GM19438 (cell line): Measurements from ENCODE around the gene GAA.

Source experiments
- ATAC-seq: cut with Tn5 transposase; IDR thresholded peaks from one replicate; pipeline ENCODE4 v1.9.1; 2021; ENCODE audit warnings: low read depth; ENCODE audit not compliant: unreplicated experiment

The GAA gene

DNA sequence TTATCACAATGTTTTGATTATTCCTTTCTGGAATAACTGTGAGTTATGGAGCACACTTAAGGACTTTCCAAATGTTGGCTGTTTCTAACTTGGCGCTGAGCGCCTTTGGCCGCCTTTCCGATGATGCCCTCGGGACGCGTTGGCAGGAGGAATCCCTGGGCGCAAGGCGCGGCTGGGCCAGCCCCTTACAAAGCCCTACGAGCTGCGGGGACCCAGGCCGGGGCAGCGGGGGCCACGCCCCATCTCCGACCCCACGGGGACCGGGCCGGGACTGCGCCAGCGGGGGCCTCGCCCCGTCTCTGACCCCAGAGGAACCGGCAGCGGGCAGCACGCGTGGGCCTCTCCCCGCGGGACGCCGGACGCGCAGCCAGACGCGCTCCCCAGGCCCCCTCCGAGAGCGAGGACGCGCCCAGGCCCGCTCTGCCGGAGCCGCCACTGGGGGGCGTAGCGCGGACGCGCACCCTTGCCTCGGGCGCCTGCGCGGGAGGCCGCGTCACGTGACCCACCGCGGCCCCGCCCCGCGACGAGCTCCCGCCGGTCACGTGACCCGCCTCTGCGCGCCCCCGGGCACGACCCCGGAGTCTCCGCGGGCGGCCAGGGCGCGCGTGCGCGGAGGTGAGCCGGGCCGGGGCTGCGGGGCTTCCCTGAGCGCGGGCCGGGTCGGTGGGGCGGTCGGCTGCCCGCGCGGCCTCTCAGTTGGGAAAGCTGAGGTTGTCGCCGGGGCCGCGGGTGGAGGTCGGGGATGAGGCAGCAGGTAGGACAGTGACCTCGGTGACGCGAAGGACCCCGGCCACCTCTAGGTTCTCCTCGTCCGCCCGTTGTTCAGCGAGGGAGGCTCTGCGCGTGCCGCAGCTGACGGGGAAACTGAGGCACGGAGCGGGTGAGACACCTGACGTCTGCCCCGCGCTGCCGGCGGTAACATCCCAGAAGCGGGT is at the start of gene GAA:
GAA (plus strand) TSS at position 571 of the 935 bp plus-strand sequence. CDS start 3,006 bp downstream, outside the sequence.
- ATAC-seq: peak; percentile 71

DNA sequence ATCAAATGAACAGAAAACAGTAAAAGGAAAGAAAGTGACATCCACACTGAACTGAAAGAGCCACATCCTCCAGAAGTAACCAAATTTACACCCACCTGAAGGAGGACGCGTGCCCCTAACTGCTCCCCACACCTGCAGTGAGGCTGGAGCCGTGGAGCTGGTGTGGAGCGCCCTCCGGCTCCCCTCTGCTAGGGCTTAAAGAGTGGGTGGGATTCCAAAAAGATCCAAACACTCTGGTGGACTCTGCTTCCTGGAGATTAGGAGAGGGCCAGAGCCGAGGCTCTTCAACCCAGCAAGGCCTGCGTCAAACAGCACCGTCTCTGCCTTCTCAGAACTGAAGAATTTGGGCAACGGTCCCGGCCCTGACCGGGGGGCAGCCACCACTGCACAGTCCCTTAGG is 49.7 kb upstream of the GAA start:
- no peak for ATAC-seq

DNA sequence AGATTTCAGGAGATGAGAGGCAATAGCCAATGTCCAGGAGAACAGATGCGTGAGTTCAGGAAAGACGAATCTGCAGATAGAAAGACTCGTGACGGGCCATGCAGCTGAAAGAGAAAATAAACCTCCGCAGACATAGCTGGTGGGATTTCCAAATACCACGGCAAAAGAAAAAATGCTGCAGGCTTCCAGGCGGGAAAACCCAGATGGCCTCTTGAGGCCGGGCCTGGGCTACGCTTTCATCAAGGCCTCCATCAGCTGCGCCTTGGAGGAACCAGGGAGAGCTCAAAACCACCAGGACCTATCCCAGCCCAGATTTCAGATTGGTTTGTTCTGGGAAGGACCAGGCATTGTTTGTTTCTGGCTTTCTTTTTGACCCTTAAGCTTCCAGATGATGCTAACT is 48.3 kb upstream of the GAA start:
- no peak for ATAC-seq

DNA sequence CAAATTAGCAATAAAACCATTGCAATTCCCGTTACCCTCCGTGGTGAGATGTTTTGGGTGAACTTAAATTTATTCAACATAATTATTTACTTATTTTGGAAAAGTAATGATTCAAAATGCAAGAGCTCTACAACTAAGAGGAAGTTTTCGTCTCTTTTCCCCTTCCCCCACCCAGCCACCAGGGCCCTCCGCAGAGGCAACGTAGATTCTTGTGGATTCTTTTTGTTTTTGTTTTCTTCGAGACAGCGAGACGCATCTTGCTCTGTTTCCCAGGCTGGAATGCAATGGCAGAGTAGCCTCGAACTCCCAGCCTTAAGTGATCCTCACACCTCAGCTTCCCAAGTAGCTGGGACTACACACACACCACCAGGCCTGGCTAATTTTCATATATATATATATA is 45.8 kb upstream of the GAA start:
- ATAC-seq: no peak

DNA sequence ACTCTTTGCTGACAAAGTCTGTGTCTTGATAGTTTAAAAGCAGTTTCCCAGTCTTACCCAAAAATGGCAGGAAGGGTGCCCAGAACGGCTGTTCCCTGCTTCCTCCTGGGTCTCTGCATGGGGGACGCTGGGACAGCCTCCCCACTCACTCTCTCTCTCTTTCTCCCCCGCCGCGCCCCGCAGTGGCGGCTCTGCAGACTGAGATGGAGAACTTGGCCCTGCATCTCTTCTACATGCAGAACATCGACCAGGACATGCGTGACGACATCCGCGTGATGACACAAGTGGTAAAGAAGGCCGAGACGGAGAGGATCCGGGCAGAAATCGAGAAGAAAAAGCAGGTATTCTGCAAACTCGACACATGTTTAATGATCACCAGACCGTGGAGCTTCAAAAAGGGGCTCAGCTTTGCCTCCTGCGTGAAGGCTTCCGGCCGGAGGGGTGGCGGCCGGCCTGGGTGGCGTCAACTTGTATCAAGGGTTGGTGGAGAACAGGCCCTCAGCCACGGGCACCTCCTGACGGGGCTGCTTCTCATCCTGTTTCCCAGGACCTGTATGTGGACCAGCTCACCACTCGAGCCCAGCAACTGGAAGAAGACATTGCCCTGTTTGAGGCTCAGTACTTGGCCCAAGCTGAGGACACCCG is 42.9 kb upstream of the GAA start:
- ATAC-seq: no peak

DNA sequence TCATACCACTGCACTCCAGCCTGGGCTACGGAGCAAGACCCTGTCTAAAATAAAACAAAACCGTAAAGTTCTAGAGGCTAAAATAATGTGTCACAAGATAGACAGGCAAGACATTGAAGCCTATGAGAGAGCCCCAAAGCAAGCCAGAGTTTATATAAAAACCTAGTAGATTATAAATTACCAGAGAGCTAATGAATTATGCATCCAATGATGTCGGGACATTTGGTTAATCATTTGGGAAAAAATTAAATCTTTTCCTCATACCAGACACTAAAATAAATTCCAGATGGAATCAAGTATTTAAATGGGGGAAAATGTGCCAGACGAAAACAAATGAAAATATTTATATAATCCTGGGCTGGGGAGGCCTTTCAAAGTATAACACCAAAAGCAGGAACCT is 40.7 kb upstream of the GAA start:
- ATAC-seq: no peak

DNA sequence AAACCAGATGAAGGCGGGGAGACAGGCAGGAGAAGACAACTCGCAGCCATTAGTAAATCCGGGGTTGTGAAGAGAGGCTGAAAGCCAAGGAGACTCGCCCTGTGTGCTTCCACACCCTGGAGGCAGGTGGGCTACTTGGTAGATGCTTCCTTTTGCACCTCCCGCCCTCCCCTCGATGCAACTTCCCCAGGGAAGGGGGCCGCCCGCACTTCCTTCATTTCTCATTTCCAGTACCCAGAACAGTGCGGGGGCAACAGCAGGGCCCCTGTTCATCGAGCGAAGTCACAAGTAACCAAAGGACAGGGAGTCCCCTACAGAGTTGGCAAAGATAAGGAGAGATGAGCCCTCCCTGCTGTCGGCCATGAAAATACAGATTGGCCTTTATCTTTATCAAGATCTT is 40.0 kb upstream of the GAA start:
- ATAC-seq: no peak

DNA sequence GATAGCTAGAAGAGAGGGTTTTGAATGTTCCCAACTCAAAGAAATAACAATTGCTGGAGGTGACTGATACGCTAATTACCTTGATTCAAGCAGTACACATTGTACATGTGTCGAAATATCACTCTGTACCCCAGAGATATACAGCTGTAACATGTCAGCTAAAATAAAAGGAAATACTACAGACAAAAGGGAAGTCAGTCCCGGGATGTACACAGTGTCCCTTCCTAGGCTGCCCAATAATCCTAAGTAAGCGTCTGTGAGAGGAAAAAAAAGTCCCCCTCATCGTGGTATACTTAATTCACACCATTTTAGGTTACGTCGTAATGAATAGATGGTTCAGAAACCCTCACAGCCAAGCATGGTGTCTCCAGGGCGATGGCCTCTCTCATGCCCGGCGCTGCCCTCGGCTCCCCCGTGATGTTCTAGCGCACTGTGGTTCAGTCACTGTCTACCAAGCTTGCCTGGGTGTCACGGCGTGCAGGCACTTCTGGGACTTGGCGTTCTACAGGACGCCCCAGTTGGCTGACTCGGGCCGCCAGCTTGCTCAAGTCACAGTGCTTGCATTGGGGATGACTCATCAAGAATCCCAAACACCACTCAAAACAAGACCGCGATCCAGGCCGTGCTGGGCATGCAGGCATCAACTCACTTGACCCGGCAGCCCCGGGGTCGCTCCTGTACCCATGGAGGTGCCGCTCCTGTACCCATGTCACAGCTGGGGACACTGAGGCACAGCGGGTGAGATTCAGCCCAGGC is 37.4 kb upstream of the GAA start:
- no peak for ATAC-seq

DNA sequence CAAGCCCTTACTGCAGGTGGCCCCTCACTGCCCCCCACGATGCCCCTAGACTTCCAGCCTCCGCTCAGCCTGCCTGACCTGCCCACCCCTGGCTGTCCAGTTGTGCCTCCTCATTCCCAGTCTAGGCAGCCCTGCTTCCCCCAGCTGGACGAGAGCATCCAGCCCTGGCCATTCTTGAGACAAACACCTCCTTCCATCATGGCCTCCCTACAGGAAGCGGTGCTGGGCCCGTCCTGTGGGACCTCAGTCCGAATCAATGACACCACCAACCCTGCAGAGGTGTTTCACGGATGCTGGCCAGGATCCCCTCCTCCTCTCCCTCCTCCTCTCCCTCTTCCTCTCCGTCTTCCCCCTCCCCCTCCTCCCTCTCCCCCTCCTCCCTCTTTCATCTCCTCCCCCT is 36.7 kb upstream of the GAA start:
- no peak for ATAC-seq

DNA sequence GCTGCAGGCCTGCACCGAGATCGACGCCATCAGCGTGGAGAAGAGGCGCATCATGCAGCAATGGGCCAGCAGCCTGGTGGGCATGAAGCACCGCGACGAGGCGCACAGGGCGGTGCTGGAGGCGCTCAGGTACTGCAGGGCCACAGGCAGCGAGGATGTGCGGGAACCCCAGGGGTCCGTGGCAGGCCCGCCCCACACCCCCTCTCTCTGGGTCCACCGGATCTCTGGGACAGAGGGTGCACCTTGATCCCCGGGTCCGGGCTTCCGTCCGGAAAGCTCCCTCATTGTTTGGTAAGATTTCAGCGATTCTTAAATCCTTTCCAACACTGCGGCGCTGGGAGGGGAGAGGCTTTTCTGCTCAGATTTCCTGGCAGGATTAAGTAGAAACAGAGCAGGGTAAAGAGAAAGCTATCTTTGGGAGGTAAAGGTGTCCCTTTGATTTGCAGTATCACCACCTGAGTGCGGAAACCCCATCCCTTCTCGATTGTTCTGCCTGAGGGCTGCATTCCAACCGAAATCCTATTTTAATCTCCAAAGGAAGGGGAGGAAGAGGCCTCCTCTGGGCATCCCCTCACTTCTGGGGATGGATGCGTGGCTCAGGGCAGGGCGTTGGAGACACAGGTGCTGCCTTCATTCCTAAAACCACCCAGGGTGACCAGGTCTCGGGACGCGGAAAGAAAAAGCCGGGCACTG is 35.8 kb upstream of the GAA start:
- ATAC-seq: no peak

DNA sequence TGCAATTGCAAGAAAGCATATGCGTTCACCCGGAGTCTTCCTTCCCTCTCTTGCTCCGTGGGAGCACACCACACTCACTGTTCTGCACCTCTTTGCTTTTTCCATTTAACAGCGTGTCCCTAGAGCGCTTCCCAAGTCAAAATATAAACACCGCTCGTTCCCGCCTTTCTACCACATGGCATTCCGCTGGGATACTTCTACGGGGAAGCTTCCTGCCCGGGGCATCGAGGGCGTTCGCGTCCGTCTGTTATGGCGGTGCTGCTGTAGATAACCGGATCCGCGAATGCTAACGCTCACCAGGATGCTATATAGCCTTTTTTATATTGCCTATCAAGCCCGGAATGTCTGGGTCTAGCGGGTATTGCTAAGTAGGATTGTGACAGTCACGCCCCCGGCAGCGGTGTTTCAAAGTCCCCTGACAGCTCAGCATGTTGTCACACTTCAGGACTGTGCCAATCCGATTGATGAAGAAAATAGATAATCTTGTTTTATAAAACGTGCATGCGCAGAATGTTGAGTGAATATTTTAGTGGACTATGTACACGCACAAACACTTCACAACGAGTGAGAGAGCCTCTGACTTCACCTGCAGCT is 33.9 kb upstream of the GAA start:
- no peak for ATAC-seq

DNA sequence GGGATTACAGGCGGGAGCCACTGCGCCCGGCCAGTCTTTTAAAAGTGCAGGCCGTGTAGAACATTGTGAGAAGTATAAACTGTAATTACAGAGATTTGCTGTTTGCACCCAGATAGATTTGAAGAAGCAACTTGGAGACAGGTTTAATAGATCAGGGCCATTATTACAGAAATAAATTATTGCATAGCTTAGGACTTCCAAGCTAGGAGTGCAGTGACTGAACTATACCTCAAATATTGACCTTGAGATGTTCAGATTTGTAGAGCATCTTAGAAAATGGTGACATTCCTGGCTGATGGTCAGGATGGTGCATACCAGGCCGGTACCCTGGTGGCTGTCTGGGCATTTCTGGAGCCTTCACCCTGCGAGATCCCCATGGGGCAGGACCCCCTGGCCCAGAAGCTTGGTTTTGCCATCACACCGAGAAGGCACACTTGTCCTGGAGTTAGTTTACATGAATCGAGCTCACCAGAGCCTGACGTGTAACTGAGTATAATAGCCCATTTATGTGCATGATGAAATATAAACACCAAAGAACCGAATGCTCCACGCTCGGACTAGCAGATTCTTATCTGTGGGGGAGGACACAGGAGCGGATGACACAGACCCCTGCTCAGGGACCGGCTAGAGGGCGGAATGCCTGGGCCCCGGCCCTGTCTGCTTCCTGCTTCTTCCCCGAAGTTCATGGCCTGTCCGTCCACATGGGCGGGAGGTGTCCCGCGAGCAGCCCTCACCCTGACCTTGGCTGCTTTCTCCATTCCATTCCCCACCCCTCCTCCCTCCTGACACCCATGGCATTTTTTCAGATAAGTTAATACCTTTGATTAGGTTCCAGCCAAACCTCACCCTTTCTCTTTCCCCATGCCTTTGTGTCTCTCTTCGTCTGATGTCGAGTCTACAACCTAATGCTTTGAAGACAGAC is 32.8 kb upstream of the GAA start:
- no peak for ATAC-seq

DNA sequence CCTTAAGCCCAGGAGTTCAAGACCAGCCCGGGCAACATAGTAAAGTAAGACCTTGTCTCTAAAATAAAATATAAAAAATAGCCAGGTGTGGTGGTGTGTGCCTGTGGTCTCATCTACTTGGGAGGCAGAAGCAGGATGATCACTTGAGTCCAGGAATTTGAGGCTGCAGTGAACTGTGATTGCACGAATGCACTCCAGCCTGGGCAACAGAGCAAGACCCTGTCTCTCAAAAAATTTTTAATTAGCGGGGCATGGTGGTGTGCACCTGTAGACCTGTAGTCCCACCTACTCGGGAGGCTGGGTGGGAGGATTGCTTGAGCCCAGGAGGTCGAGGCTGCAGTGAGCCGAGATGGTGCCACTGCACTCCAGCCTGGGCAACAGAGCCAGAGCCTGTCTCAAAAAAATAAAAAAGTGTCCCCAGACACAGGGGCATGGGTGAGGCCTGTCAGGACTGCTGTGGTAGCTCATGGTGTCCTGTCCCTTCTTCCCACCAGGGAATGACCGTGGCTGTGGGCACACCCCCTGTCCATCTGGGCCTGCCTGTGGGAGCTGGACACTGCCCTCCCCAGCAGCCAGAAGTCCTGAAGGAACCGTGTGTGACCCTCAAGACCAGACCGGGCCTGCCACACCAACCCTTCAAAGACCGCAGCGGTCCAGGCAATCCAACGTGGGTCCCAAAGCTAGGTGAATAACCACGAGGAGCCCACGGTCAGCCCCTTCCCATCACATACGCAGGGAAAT is 30.8 kb upstream of the GAA start:
- no peak for ATAC-seq

DNA sequence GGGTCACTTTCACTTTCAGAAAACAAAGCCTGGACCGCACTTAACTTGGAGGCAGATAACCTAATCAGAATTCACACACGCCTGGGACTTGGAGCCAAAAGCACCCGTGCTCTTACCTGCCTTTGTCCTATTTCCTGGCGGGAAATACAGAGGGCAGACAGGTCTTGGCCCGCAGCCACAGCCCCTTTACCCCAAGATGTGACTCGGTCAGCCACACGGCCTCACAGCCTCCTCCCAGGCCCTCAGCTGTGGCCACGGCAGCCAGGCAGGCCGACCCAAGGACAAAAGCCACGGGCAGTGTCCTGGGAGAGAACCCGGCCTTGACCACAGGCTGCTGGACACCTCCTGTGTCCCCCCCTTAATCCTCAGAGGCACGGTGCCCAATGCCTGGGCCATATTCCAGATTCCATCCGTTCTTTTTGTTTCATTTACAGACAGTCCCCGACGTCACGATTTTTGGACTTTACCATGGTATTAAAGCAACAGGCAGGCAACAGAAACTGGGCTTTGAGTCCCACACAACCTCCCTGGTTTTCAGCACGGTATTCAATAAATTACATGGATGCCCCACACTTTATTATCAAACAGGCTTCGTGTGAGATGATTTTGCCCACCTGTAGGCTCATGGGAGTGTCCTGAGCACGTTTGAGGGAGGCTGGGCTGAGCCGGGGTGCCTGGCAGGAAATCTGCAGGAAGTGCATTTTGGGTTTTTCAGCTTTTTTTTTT is 30.1 kb upstream of the GAA start:
- ATAC-seq: no peak

DNA sequence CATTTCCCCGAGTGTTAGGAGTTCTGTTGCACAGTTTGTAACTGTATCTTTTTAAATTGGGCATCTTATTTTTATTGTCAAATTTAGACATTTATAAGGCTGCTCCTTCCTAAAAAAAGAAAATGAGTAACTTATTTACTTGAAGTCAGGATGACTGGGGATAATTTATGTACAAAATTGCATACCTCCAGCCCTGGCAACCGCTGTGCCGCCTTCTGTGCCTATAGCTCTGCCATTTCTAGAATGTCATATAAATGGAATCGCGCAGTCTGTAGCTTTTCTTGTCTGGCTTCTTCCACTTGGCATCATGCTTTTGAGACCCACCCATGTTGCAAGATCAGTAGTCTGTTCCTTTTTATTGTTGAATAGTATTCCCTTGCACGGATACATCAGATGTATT is 29.0 kb upstream of the GAA start:
- ATAC-seq: no peak

DNA sequence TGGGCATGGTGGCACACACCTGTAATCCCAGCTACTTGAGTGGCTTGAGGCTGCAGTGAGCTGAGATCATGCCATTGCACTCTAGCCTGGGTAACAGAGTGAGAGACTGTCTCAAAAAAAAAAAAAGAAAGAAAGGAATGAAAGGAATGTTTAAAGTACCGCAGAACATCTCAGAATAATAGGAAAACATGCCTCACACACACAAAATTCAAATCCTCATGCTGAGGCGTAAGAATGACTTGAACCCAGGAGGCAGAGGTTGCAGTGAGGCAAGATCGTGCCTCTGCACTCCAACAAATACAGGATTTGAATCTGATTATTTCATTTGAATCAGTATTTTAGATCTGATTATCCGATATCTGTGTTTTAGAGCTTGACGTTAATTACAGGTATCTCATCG is 21.3 kb upstream of the GAA start:
- no peak for ATAC-seq

DNA sequence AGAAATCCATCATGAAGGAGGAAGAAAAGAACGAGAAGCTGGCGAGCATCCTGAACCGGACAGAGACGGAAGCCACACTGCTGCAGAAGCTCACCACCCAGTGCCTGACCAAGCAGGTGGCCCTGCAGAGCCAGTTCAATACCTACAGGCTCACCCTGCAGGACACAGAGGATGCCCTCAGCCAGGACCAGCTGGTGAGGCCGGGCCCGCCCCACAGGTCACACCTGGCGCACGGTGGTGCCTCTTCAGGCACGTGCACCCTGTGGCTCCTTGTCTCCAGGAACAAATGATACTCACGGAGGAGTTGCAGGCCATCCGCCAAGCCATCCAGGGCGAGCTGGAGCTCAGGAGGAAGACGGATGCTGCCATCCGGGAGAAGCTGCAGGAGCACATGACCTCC is 19.8 kb upstream of the GAA start:
- ATAC-seq: no peak
